Islet of Langerhans (tissue), 1 donor: ENCODE measurements around the gene PCDHGA1.

ENCODE experiments used
- FAIRE-seq: peaks from one replicate; lab custom pipeline; 2011; peaks lifted over from hg19 to GRCh38; lab: Jason Lieb, UNC

PCDHGA1 gene

DNA sequence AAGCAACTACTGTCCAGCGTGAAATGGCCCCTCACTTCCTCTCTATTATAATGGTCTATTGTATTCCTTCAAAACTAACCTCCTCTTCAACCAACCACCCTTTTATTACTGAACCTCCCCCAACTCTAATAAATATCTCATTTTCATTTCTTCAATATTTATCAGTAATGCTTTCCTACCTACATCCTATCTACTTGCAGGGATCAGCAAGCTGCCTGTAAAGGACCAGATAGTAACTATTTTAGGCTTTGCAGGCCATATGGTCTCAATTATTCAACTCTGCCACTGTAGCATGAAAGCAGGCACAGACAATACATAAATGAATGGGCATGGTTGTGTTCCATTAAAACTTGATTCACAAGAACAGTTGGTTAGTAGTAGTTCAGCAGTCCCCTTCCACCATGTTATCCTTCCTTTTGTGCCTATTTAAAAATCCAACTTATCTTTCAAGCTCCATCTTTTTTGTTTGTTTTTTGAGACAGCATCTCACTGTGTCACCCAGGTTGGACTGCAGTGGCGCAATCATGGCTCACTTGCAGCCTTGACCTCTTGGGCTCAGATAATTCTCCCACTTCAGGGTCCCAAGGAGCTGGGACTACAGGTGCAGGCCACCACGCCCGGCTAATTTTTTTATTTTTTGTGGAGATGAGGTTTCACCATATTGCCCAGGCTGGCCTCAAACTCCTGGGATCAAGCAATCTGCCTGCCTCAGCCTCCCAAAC, 204.3 kb downstream of the PCDHGA1 start:
- FAIRE-seq, result no peak

DNA sequence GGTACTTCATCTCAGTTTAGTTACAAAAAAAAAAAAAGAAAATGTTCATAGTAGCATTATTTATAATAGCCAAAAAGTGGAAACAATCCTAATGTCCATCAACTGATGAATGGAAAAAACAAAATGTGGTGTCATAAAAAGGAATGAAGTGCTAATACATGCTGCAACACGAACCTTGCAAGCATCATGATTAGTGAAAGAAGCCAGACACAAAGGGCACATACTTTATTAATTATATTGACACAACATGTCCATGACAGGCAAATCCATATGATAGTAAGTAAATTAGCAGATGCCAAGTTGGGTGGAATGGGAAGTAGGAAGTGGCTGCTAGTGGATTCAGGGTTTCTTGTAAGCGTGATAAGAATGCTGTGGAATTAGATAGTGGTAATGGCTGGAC, 212.7 kb downstream of the PCDHGA1 start:
- no peak for FAIRE-seq

DNA sequence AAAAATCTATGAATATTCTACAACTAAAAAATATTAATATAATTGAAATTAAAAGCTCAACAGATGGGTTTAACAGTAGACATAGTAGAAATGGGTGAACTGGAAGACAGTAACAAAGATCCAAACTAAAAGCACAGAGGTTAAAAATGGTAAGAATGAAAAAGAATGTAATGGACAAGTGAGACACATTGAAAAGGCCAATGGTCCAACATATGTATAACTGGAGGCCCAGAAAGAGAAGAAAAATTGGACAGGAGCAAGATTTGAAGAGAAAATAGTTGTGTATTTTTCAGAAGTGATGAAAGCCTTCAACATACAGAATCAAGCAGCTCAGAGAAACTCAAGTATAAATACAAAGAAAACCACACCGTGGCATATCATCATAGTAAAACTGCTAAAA, 217.2 kb downstream of the PCDHGA1 start:
- FAIRE-seq, result no peak

DNA sequence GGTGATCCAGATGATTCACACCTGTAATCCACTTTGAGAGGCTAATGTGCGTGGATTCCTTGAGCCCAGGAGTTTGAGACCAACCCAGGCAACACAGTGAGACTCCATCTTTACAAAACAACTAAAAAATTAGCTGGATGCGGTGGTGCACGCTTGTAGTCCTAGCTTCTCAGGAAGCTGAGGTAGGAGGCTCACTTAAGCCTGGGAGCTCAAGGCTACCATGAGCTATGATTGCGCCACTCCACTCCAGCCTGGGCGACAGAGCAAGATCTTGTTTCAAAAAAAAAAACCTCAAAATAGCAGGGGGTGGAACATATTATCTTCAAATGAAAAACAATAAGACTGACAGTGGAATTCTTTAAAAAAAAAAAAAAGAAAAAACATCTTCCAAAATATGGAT, 217.6 kb downstream of the PCDHGA1 start:
- no peak for FAIRE-seq

DNA sequence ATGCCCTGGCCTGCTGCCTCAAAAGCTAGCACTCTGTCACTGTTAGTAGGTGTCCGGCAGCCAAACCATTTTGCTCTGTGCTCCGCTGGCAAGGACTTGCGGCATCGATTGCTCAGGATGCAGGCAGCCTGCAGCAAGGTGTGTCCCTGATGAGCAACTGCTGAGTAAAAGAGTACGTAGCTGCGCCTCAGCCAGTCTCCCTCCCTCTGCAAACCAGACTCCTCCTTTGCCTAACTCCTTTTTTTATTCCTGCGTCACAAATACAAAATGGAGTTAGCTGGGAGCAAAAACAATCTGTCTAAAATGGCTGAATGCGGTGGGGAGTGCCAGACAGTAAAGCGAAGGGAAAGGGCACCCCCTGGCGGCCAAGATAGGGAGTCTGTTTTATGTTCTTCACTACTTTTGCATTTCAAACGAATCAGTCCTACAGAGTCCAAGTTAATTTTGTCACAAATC, 227.4 kb downstream of the PCDHGA1 start:
- no peak for FAIRE-seq

DNA sequence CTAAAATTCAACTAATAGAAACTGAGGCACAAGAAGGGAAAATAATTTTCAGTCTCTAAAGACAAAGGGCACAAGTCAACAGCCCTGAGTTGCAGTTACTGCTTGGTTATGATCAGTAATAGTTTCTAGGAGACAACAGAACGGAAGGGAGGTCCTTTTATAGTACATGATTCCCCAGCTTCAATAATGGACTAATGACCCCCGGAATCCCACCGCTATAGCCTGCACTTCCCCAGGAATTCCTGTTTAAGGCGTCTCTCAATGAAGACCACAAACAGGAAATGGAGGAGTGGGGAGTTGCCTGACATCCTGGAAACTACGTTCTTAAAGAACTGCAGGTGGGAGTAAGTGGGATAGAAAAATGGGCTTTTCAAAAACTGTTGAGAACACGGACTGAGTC, 227.8 kb downstream of the PCDHGA1 start:
- no peak for FAIRE-seq

DNA sequence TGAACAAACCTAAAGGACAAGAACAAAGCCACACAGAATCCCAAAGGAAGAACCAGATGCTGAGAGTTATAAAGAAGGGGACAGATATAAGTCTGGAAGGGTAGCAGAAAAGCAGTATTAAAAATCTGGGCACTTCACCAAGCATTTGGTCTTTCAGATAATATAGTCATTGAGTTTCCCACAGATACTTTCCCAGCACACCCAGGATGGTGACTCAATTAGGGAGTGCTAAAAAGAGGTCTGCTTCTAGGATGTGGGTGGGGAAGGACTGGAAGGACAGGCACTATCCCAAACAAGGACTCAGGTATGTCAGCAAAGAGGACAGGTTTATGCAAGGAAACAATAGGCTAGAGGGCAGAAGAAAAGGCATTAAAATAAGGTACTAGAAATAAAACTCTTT, 229.1 kb downstream of the PCDHGA1 start:
- FAIRE-seq, result no peak

DNA sequence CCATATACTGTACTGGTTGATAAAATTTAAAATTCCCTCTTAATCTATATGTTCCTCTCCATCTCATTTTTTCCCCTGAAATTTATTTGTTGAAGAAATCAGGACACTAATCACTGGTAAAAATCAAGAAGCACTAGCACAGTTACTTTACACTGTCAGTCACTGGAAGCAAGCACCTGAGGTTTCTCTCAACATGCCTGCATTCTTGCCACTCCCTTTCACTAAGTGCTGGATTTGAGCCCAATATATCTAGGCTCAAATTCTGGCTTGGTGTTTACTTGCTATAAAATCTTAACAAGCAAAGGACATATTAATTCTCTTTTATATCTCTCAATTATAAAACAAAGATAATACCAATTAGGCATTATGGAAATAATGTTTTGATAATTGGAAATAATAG, 229.8 kb downstream of the PCDHGA1 start:
- FAIRE-seq, result no peak

DNA sequence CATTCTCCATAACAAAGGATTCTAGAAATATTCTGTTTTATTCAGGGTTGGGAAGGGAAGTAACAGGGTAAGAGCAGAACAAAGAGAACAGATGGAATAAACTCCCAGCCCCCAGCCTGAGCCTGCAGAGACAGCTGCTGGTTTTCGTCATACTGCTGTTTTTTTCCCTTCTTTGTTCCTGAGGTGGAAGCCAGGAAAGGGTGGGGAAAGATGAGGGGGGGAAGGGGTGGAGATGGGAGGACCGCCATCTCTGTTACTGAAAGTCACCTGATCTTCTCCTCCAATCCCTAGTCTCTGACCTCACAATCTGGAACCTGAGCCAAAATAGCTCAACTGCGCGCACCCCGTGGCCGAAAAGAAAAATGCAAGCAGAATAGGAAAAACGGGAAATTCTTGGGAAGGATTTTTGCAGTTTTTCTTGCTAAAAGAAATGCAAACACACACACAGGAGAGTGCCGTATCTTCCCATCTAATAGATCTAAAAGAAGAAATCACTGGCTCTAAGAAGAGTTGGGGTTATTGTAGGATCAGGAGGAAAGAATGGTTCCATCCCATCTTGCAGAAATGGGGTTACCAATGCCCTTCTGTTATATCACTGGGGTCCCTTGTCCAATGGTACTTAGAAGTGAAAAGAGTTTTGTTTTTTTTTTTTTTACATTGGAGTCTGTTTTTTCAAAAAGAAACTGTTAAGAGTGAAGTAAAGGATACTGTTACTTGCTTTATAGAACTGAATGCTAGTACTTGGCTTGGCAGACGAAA, 230.6 kb downstream of the PCDHGA1 start:
- peak; percentile 98 for FAIRE-seq
